Stimulated activated CD4-positive, alpha-beta T cell treated with anti-CD3 and anti-CD28 coated beads, TNF-alpha, amount 100 ng/mL, for 24 hours (primary cell): ENCODE results near the gene SSNA1.

Experiments used
- DNase-seq, 3 experiments: peaks; one replicate each; pipeline ENCODE4 v3.0.0-alpha.2; 2020; ENCODE audit warnings: low read depth in 3 of 3

SSNA1 gene

GRCh38 chr9:137184881-137185660, 3.4 kb upstream of the SSNA1 start:
- DNase-seq, result no peak

GRCh38 chr9:137185921-137186320, 2.6 kb upstream of the SSNA1 start:
- DNase-seq, result no peak

GRCh38 chr9:137186385-137186784, 2.1 kb upstream of the SSNA1 start:
- DNase-seq, result no peak

- DNase-seq, result no peak
Measured at GRCh38 chr9:137187386-137187785, 1.1 kb upstream of the SSNA1 start.

- DNase-seq, result no peak
Measured at GRCh38 chr9:137188086-137188489, 388 bp upstream of the SSNA1 start.

GRCh38 chr9:137189297-137190295, 1.1 kb downstream of the SSNA1 start:
- no peak for DNase-seq

- no peak for DNase-seq
Measured at GRCh38 chr9:137190315-137190856, 1.9 kb downstream of the SSNA1 start.

GRCh38 chr9:137191245-137191644, 2.8 kb downstream of the SSNA1 start:
- DNase-seq, result no peak

- DNase-seq, result no peak
Measured at GRCh38 chr9:137191691-137192447, 3.4 kb downstream of the SSNA1 start.

GRCh38 chr9:137192448-137192780, 3.9 kb downstream of the SSNA1 start:
- DNase-seq, result no peak

GRCh38 chr9:137192859-137193258, 4.4 kb downstream of the SSNA1 start:
- no peak for DNase-seq

GRCh38 chr9:137193771-137194170, 5.3 kb downstream of the SSNA1 start:
- DNase-seq, result no peak

GRCh38 chr9:137194388-137194787, 5.9 kb downstream of the SSNA1 start:
- no peak for DNase-seq

- no peak for DNase-seq
Measured at GRCh38 chr9:137194909-137195308, 6.4 kb downstream of the SSNA1 start.

GRCh38 chr9:137195525-137196220, 7.2 kb downstream of the SSNA1 start:
- DNase-seq, result no peak

GRCh38 chr9:137198051-137198901, 9.8 kb downstream of the SSNA1 start:
- no peak for DNase-seq

- DNase-seq, result no peak
Measured at GRCh38 chr9:137198902-137199283, 10.4 kb downstream of the SSNA1 start.

GRCh38 chr9:137199411-137200121, 11.1 kb downstream of the SSNA1 start:
- DNase-seq, result no peak
